HepG2 (cell line): Measurements from ENCODE around the gene FGF3. TPM values are rescaled to one million over a fixed set of nuclear protein-coding genes. Genes with fewer than 3 reads are reported as not detected.

ENCODE experiments used
- ATAC-seq: fragments of 200-7000 bp; cut with Tn5 transposase; 3 replicates; pipeline ENCODE4 v1.9.1; 2020; ENCODE audit warnings: mild to moderate bottlenecking, moderate library complexity
- BruUV-seq: library from RNA; stranded (reverse); fragments of 400-500 nt; replicated peaks from 2 replicates; lab custom pipeline; 2021; lab: Mats Ljungman, UMichigan
- CTCF ChIA-PET: fragments of 300-600 bp; formaldehyde crosslinking; extraction: SDS; loops from one replicate; lab custom pipeline; 2021; ENCODE audit warnings: low total read pairs, inconsistent platforms, low intra/inter-chr PET ratio; lab: Yijun Ruan, JAX
- POLR2A ChIA-PET: fragments of 350-600 bp; sonication (Branson Sonifier 250); formaldehyde crosslinking; loops from one replicate; lab custom pipeline; 2020; ENCODE audit warnings: antibody characterized with exemption, inconsistent platforms; lab: Yijun Ruan, JAX
- DNase-seq: peaks from one replicate; pipeline ENCODE4 v3.0.0-alpha.2; 2015; ENCODE audit warnings: low spot score
- FAIRE-seq: peaks from 3 replicates; lab custom pipeline; 2011; peaks lifted over from hg19 to GRCh38; lab: Jason Lieb, UNC
- H2AFZ ChIP-seq: one replicate; pipeline ENCODE4 v1.6.1; 2011; ENCODE audit warnings: low read length, inconsistent platforms
- H3K27ac ChIP-seq: fragments of 300-600 bp; 3 replicates; pipeline ENCODE4 v1.8.0; 2011; ENCODE audit warnings: mixed run types, mild to moderate bottlenecking, mixed read lengths, low read length, inconsistent platforms; ENCODE audit not compliant: insufficient read depth; ENCODE audit errors: extremely low read length
- H3K27me3 ChIP-seq, 2 experiments: fragments of 200-600 bp in 1 of 2; 2 replicates in 1 of 2; 3 replicates in 1 of 2; pipeline versions ENCODE4 v1.6.0 to v1.8.0; 2011; ENCODE audit warnings: low read length in 2 of 2, mild to moderate bottlenecking in 2 of 2, moderate library complexity in 2 of 2, inconsistent platforms in 1 of 2; ENCODE audit not compliant: insufficient read depth in 2 of 2, control insufficient read depth in 1 of 2
- H3K36me3 ChIP-seq, 2 experiments: fragments of 200-600 bp in 1 of 2; replicated peaks in 1 of 2; 2 replicates in 1 of 2; 3 replicates in 1 of 2; pipeline versions ENCODE4 v1.5.1 to v1.8.0; 2011; ENCODE audit warnings: low read length in 2 of 2, inconsistent platforms in 1 of 2; ENCODE audit not compliant: insufficient read depth in 2 of 2, control insufficient read depth in 1 of 2
- H3K4me1 ChIP-seq: 2 replicates; pipeline ENCODE4 v1.5.1; 2012; ENCODE audit warnings: low read length, inconsistent platforms; ENCODE audit not compliant: insufficient read depth
- H3K4me2 ChIP-seq: 2 replicates; pipeline ENCODE4 v1.6.0; 2011; ENCODE audit warnings: low read depth, low read length, inconsistent platforms
- H3K4me3 ChIP-seq, 3 experiments: fragments of 200-600 bp in 1 of 3; sonication (generic), shearing (Covaris generic) in 1 of 3; replicated peaks in 1 of 3; 2 replicates each; pipeline ENCODE4 v1.5.1; 2011 to 2016; ENCODE audit warnings: low read length in 3 of 3, inconsistent platforms in 2 of 3, low read depth in 2 of 3, mild to moderate bottlenecking in 2 of 3, control low read depth in 1 of 3, mixed read lengths in 1 of 3; ENCODE audit not compliant: insufficient read depth in 1 of 3
- H3K79me2 ChIP-seq: one replicate; pipeline ENCODE4 v1.6.1; 2011; ENCODE audit warnings: low read length, inconsistent platforms; ENCODE audit not compliant: insufficient read depth
- H3K9ac ChIP-seq: 2 replicates; pipeline ENCODE4 v1.6.0; 2011; ENCODE audit warnings: mild to moderate bottlenecking, low read depth, low read length, inconsistent platforms; ENCODE audit not compliant: insufficient read depth
- H3K9me3 ChIP-seq: 2 replicates; pipeline ENCODE4 v1.5.1; 2012; ENCODE audit warnings: mild to moderate bottlenecking, low read length
- H4K20me1 ChIP-seq: 2 replicates; pipeline ENCODE4 v1.6.0; 2011; ENCODE audit warnings: inconsistent platforms, mild to moderate bottlenecking, low read length, moderate library complexity; ENCODE audit not compliant: insufficient read depth
- ARNT ChIP-seq: fragments of 450-650 bp; IDR thresholded peaks from 2 replicates; pipeline ENCODE4 v1.6.1; 2017
- DNMT3B ChIP-seq: conservative IDR thresholded peaks from 2 replicates; pipeline ENCODE4 v1.6.1; 2016; ENCODE audit warnings: missing biosample characterization, control low read depth
- IKZF1 ChIP-seq: fragments of 450-650 bp; IDR thresholded peaks from 2 replicates; pipeline ENCODE4 v1.7.1; 2016
- ISL2 ChIP-seq: sonication (generic); formaldehyde crosslinking; IDR thresholded peaks from 2 replicates; pipeline ENCODE4 v1.5.0; 2020; ENCODE audit warnings: missing genetic modification reagents
- JARID2 ChIP-seq: sonication (generic); formaldehyde crosslinking; IDR thresholded peaks from 2 replicates; pipeline ENCODE4 v1.8.1; 2023; ENCODE audit warnings: missing genetic modification reagents, inconsistent platforms; ENCODE audit not compliant: insufficient replicate concordance
- KLF12 ChIP-seq: sonication (generic); formaldehyde crosslinking; IDR thresholded peaks from 2 replicates; pipeline ENCODE4 v1.4.0; 2020; ENCODE audit warnings: missing genetic modification reagents, borderline replicate concordance
- RAD51 ChIP-seq: fragments of 450-650 bp; IDR thresholded peaks from 2 replicates; pipeline ENCODE4 v1.6.1; 2016; ENCODE audit warnings: borderline replicate concordance
- ZBTB39 ChIP-seq: sonication (generic); formaldehyde crosslinking; IDR thresholded peaks from 2 replicates; pipeline ENCODE4 v1.5.0; 2020; ENCODE audit warnings: missing genetic modification reagents
- ZFP91 ChIP-seq: sonication (generic); formaldehyde crosslinking; IDR thresholded peaks from 2 replicates; pipeline ENCODE4 v1.9.0; 2022; ENCODE audit warnings: missing genetic modification reagents, mild to moderate bottlenecking, borderline replicate concordance
- ZNF296 ChIP-seq: sonication (generic); formaldehyde crosslinking; conservative IDR thresholded peaks from 2 replicates; pipeline ENCODE4 v1.5.0; 2020; ENCODE audit warnings: mild to moderate bottlenecking, missing genetic modification reagents
- ZNF512B ChIP-seq: sonication (generic); formaldehyde crosslinking; IDR thresholded peaks from 2 replicates; pipeline ENCODE4 v1.5.1; 2020; ENCODE audit warnings: missing genetic modification reagents, mild to moderate bottlenecking, borderline replicate concordance
- ZNF772 ChIP-seq: sonication (generic); formaldehyde crosslinking; IDR thresholded peaks from 2 replicates; pipeline ENCODE4 v1.5.0; 2020; ENCODE audit warnings: mild to moderate bottlenecking, missing genetic modification reagents
- WGBS: methylation state at CpG from one replicate; pipeline ENCODE4 v1.1.6; 2017; ENCODE audit warnings: low lambda C conversion rate; 5-methylcytosine and 5-hydroxymethylcytosine counted together
- in situ Hi-C: cut with HindIII; loops from 2 replicates; pipeline ENCODE4 v1.10.0; 2017; ENCODE audit warnings: low pct_unique_long_range_greater_than_20kb; ENCODE audit not compliant: extremely low pct_ligation_motif_present
- intact Hi-C: fragments of 100-400 bp; cut with micrococcal nuclease; formaldehyde crosslinking; loops from one replicate; pipeline ENCODE4 v1.10.0; 2022; ENCODE audit not compliant: unreplicated experiment
- polyA plus RNA-seq, 8 experiments: library from polyadenylated mRNA; depleted of rRNA in 3 of 8; stranded (reverse) in 7 of 8; unstranded in 1 of 8; fragments of >200 nt; fragmentation: Illumina TruSeq in 4 of 8; extraction: Trizol in 4 of 8; gene quantifications; 2 replicates each; pipeline versions ENCODE4 v1.2.1 to v1.2.3, GENCODE V29; 2011 to 2016; ENCODE audit warnings: low read depth in 4 of 8, missing spikeins in 1 of 8, mixed read lengths in 1 of 8; ENCODE audit not compliant: insufficient read depth in 1 of 8
- total RNA-seq, 5 experiments: library from RNA; depleted of rRNA; stranded (reverse); fragments of >200 nt; fragmentation: Illumina TruSeq; extraction: Trizol; gene quantifications; 2 replicates each; pipeline ENCODE4 v1.2.3, GENCODE V29; 2016; ENCODE audit warnings: low read depth in 1 of 5

FGF3 gene
- total and polyA plus RNA-seq, 2 of the 13 experiments (the other 11 are each of a cell fraction or from before 2014, with no cell fraction given): not detected

GRCh38 chr11:69820441-69820840 lies 1.2 kb upstream of the FGF3 start:
- BruUV-seq: no TSS peak
- FAIRE-seq (no peak), ATAC-seq (no peak; the same call in 2 of the 3 replicates), DNase-seq (no peak)
- in situ Hi-C loops: no loop called here
- TF ChIP-seq ZBTB39 (CRISPR knock-in tag) (no peak), RAD51 (no peak), ISL2 (no peak)
- POLR2A ChIA-PET: no interaction called here
- WGBS: 0% methylated on average over 1 of the region's 5 CpGs
- Histone ChIP-seq H3K9me3 (no peaks in the 10 kb centered on the region), H3K9ac (no peak overlapping the region), H3K4me2 (no peak overlapping the region), H3K4me1 (no peaks in the 10 kb centered on the region), H3K79me2 (no peaks in the 10 kb centered on the region), H4K20me1 (no peaks in the 10 kb centered on the region), H3K36me3 (no peaks in the 10 kb centered on the region), H2AFZ (no peak overlapping the region), H3K27ac (no peak overlapping the region), H3K4me3 (no peak overlapping the region), H3K27me3 (peaks cover 17 to 63% of the 10 kb centered on the region in 2 experiments; a peak in 4 of 5 replicates)
- intact Hi-C loops: no loop called here
- CTCF ChIA-PET: no interaction called here

GRCh38 chr11:69819541-69820070 lies 390 bp upstream of the FGF3 start:
- in situ Hi-C loops: no loop called here
- intact Hi-C loops: no loop called here
- no TSS peak for BruUV-seq
- Histone ChIP-seq H2AFZ (no peak overlapping the region), H3K4me1 (no peaks in the 10 kb centered on the region), H4K20me1 (no peaks in the 10 kb centered on the region), H3K4me2 (no peak overlapping the region), H3K27ac (no peak overlapping the region), H3K36me3 (no peaks in the 10 kb centered on the region), H3K27me3 (peaks cover 18 to 63% of the 10 kb centered on the region in 2 experiments; a peak in 4 of 5 replicates), H3K79me2 (no peaks in the 10 kb centered on the region), H3K9ac (no peak overlapping the region), H3K9me3 (no peaks in the 10 kb centered on the region), H3K4me3 (no peak overlapping the region)
- 18% methylated on average over 23 of the region's 40 CpGs for WGBS
- no peak for FAIRE-seq
- ATAC-seq: no peak
- CTCF ChIA-PET: no interaction called here
- no peak for DNase-seq
- POLR2A ChIA-PET: no interaction called here
- no peak for TF ChIP-seq ZNF512B (CRISPR knock-in tag)
- no peak for TF ChIP-seq ZFP91
- TF ChIP-seq IKZF1: no peak
- no peak for TF ChIP-seq DNMT3B (CRISPR knock-in tag)
- no peak for TF ChIP-seq ZNF296 (CRISPR knock-in tag)
- no peak for TF ChIP-seq ARNT
- no peak for TF ChIP-seq ZNF772
- TF ChIP-seq JARID2 (CRISPR knock-in tag): no peak
- TF ChIP-seq KLF12 (CRISPR knock-in tag): no peak
